HEK293 (cell line): ENCODE data around the gene SHMT2.
A peak's percentile ranks its signal among the peaks of the same experiment; 100 is the strongest.

Experiments used
- CTCF ChIA-PET: fragments of 350-600 bp; formaldehyde crosslinking; extraction: SDS; loops from one replicate; lab custom pipeline; 2021; ENCODE audit warnings: antibody characterized with exemption; lab: Yijun Ruan, JAX
- POLR2A ChIA-PET: fragments of 300-600 bp; formaldehyde crosslinking; extraction: SDS; loops from one replicate; lab custom pipeline; 2020; ENCODE audit warnings: antibody characterized with exemption, inconsistent platforms; lab: Yijun Ruan, JAX
- H3K27ac ChIP-seq: fragments of 200-500 bp; sonication (Bioruptor generic); 2 replicates; pipeline ENCODE4 v1.5.1; 2014; ENCODE audit warnings: low read depth, low read length, control low read depth, inconsistent platforms; ENCODE audit errors: extremely low read depth
- H3K36me3 ChIP-seq, 2 experiments: fragments of 200-500 bp in 1 of 2; sonication (Bioruptor generic) in 1 of 2; 1 replicate in 1 of 2; 2 replicates in 1 of 2; pipeline ENCODE4 v1.5.1; 2014 to 2017; ENCODE audit warnings: inconsistent platforms in 2 of 2, low read length in 2 of 2; ENCODE audit not compliant: control insufficient read depth in 2 of 2, insufficient read depth in 1 of 2
- H3K4me1 ChIP-seq: fragments of 200-500 bp; sonication (Bioruptor generic); 2 replicates; pipeline ENCODE4 v1.5.1; 2014; ENCODE audit warnings: mild to moderate bottlenecking, low read length, inconsistent platforms; ENCODE audit not compliant: control insufficient read depth, insufficient read depth
- H3K4me3 ChIP-seq: 2 replicates; pipeline ENCODE4 v1.5.1; 2011; ENCODE audit warnings: low read depth, mild to moderate bottlenecking, control low read depth, low read length, moderate library complexity
- H3K9me3 ChIP-seq: fragments of 200-500 bp; sonication (Bioruptor generic); 2 replicates; pipeline ENCODE4 v1.5.1; 2014; ENCODE audit warnings: low read depth, low read length, inconsistent platforms; ENCODE audit not compliant: control insufficient read depth, insufficient read depth
- GLI2 ChIP-seq: fragments of 450-650 bp; formaldehyde crosslinking; IDR thresholded peaks from 2 replicates; pipeline ENCODE4; 2017; ENCODE audit warnings: missing biosample characterization, missing genetic modification characterization, low read depth, borderline replicate concordance
- GLIS1 ChIP-seq: fragments of 450-650 bp; formaldehyde crosslinking; IDR thresholded peaks from 2 replicates; pipeline ENCODE4 v1.5.1; 2016; ENCODE audit warnings: missing biosample characterization, missing genetic modification characterization
- KLF10 ChIP-seq: fragments of 450-650 bp; IDR thresholded peaks from 2 replicates; pipeline ENCODE4 v1.5.1; 2018; ENCODE audit warnings: missing biosample characterization, mild to moderate bottlenecking, missing genetic modification characterization
- KLF16 ChIP-seq: fragments of 450-650 bp; formaldehyde crosslinking; IDR thresholded peaks from 2 replicates; pipeline ENCODE4 v1.5.1; 2017; ENCODE audit warnings: missing biosample characterization, missing genetic modification characterization
- OSR2 ChIP-seq: fragments of 450-650 bp; formaldehyde crosslinking; IDR thresholded peaks from 2 replicates; pipeline ENCODE4 v1.5.1; 2016; ENCODE audit warnings: missing biosample characterization, missing genetic modification characterization
- PATZ1 ChIP-seq: fragments of 450-650 bp; formaldehyde crosslinking; IDR thresholded peaks from 2 replicates; pipeline ENCODE4 v1.5.1; 2016; ENCODE audit warnings: missing biosample characterization, missing genetic modification characterization
- PRDM6 ChIP-seq: fragments of 450-650 bp; formaldehyde crosslinking; IDR thresholded peaks from 2 replicates; pipeline ENCODE4 v1.5.1; 2017; ENCODE audit warnings: missing biosample characterization, missing genetic modification characterization
- SP2 ChIP-seq: fragments of 450-650 bp; formaldehyde crosslinking; IDR thresholded peaks from 2 replicates; pipeline ENCODE4 v1.5.1; 2016; ENCODE audit warnings: missing biosample characterization, missing genetic modification characterization
- SP7 ChIP-seq: fragments of 450-650 bp; formaldehyde crosslinking; IDR thresholded peaks from 2 replicates; pipeline ENCODE4 v1.5.1; 2016; ENCODE audit warnings: missing biosample characterization, missing genetic modification characterization
- WT1 ChIP-seq: fragments of 450-650 bp; formaldehyde crosslinking; IDR thresholded peaks from 2 replicates; pipeline ENCODE4 v1.5.1; 2016; ENCODE audit warnings: missing biosample characterization, missing genetic modification characterization
- ZBTB17 ChIP-seq: fragments of 450-650 bp; formaldehyde crosslinking; IDR thresholded peaks from 2 replicates; pipeline ENCODE4 v1.5.1; 2016; ENCODE audit warnings: missing biosample characterization, missing genetic modification characterization
- ZIC2 ChIP-seq: fragments of 450-650 bp; formaldehyde crosslinking; IDR thresholded peaks from 2 replicates; pipeline ENCODE4 v1.5.1; 2016; ENCODE audit warnings: missing biosample characterization, missing genetic modification characterization
- ZNF10 ChIP-seq: fragments of 450-650 bp; formaldehyde crosslinking; IDR thresholded peaks from 2 replicates; pipeline ENCODE4 v1.5.1; 2017; ENCODE audit warnings: missing biosample characterization, missing genetic modification characterization
- ZNF133 ChIP-seq: fragments of 450-650 bp; formaldehyde crosslinking; IDR thresholded peaks from 2 replicates; pipeline ENCODE4 v1.5.1; 2016; ENCODE audit warnings: missing biosample characterization, missing genetic modification characterization
- ZNF23 ChIP-seq: fragments of 450-650 bp; formaldehyde crosslinking; IDR thresholded peaks from 2 replicates; pipeline ENCODE4 v1.5.1; 2016; ENCODE audit warnings: missing biosample characterization, missing genetic modification characterization, borderline replicate concordance
- ZNF335 ChIP-seq: fragments of 450-650 bp; formaldehyde crosslinking; conservative IDR thresholded peaks from 2 replicates; pipeline ENCODE4 v1.5.1; 2016; ENCODE audit warnings: missing biosample characterization, missing genetic modification characterization
- ZNF341 ChIP-seq: fragments of 450-650 bp; formaldehyde crosslinking; IDR thresholded peaks from 2 replicates; pipeline ENCODE4; 2016; ENCODE audit warnings: low read depth, missing biosample characterization, missing genetic modification characterization
- ZNF362 ChIP-seq: fragments of 450-650 bp; formaldehyde crosslinking; IDR thresholded peaks from 2 replicates; pipeline ENCODE4 v1.5.1; 2016; ENCODE audit warnings: missing biosample characterization, missing genetic modification characterization
- ZNF394 ChIP-seq: fragments of 450-650 bp; formaldehyde crosslinking; IDR thresholded peaks from 2 replicates; pipeline ENCODE4 v1.5.1; 2016; ENCODE audit warnings: missing biosample characterization, missing genetic modification characterization, mild to moderate bottlenecking, moderate library complexity, borderline replicate concordance
- ZNF426 ChIP-seq: fragments of 450-650 bp; formaldehyde crosslinking; IDR thresholded peaks from 2 replicates; pipeline ENCODE4 v1.5.1; 2017; ENCODE audit warnings: missing biosample characterization, missing genetic modification characterization, mild to moderate bottlenecking, inconsistent platforms, moderate library complexity
- ZNF558 ChIP-seq: fragments of 450-650 bp; formaldehyde crosslinking; IDR thresholded peaks from 2 replicates; pipeline ENCODE4 v1.5.1; 2016; ENCODE audit warnings: missing biosample characterization, missing genetic modification characterization
- ZNF658 ChIP-seq: fragments of 450-650 bp; formaldehyde crosslinking; IDR thresholded peaks from 2 replicates; pipeline ENCODE4; 2016; ENCODE audit warnings: missing biosample characterization, missing genetic modification characterization
- ZNF747 ChIP-seq: fragments of 450-650 bp; formaldehyde crosslinking; IDR thresholded peaks from 2 replicates; pipeline ENCODE4 v1.5.1; 2016; ENCODE audit warnings: missing biosample characterization, missing genetic modification characterization
- ZNF776 ChIP-seq: fragments of 450-650 bp; formaldehyde crosslinking; IDR thresholded peaks from 2 replicates; pipeline ENCODE4 v1.5.0; 2017; ENCODE audit warnings: missing biosample characterization, missing genetic modification characterization, borderline replicate concordance
- ZSCAN16 ChIP-seq: fragments of 450-650 bp; formaldehyde crosslinking; IDR thresholded peaks from 2 replicates; pipeline ENCODE4 v1.5.1; 2016; ENCODE audit warnings: missing biosample characterization, missing genetic modification characterization
- TF ChIP-seq, protein P1 (sequence below): fragments of 450-650 bp; formaldehyde crosslinking; IDR thresholded peaks from 2 replicates; pipeline ENCODE4 v1.5.1; 2016; ENCODE audit warnings: missing biosample characterization, missing genetic modification characterization
- TF ChIP-seq, protein P2 (sequence below): fragments of 450-650 bp; formaldehyde crosslinking; IDR thresholded peaks from 2 replicates; pipeline ENCODE4 v1.5.1; 2016; ENCODE audit warnings: missing biosample characterization, missing genetic modification characterization
- TF ChIP-seq, protein P3 (sequence below): fragments of 450-650 bp; formaldehyde crosslinking; IDR thresholded peaks from 2 replicates; pipeline ENCODE4 v1.5.1; 2016; ENCODE audit warnings: missing biosample characterization, missing genetic modification characterization

Gene SHMT2

DNA sequence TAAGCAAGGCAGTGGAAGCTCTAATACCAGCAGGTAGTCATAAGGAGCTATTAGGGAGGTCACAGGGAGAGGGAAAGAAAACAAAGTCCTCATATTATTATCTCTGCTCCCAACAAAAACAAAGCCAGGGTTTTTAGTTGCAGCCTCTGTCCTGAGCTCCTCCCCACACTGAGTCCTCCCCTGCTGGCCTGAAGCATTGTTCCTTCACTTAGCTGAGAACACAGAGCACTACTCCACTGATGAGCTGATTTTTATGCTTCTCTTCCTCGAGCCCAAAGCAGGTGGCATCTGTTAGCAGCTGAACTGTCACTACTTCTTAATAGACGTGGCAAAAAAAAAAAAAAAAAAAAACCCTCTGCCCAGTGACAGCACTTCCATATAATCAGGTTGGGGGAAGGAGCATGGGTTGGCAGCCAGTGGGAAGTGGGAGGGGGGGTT is 31.9 kb downstream of the SHMT2 start:
- CTCF ChIA-PET = interaction anchor here (0.6 to 8.8 kb wide), 7 partner anchors 10 to 192 kb away, joined by 3 to 151 read pairs (median 4); partner anchors contain the start of gene INHBE
- POLR2A ChIA-PET = no interaction called here
- Histone ChIP-seq H3K4me3 (no peak overlapping the region), H3K4me1 (peaks cover 13% of the 10 kb centered on the region; the same call in 1 of the 2 replicates), H3K36me3 (peaks cover 9 to 64% of the 10 kb centered on the region in 2 experiments), H3K9me3 (no peaks in the 10 kb centered on the region), H3K27ac (no peak overlapping the region)
- TF ChIP-seq ZBTB17 (tag by site-specific recombination) = peak; percentile 50; the same call in 1 of the 2 replicates
- TF ChIP-seq, protein P1, sequence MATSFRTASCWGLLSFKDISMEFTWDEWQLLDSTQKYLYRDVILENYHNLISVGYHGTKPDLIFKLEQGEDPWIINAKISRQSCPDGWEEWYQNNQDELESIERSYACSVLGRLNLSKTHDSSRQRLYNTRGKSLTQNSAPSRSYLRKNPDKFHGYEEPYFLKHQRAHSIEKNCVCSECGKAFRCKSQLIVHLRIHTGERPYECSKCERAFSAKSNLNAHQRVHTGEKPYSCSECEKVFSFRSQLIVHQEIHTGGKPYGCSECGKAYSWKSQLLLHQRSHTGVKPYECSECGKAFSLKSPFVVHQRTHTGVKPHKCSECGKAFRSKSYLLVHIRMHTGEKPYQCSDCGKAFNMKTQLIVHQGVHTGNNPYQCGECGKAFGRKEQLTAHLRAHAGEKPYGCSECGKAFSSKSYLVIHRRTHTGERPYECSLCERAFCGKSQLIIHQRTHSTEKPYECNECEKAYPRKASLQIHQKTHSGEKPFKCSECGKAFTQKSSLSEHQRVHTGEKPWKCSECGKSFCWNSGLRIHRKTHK (tag by site-specific recombination) = no peak
- no peak for TF ChIP-seq PRDM6
- TF ChIP-seq, protein P2, sequence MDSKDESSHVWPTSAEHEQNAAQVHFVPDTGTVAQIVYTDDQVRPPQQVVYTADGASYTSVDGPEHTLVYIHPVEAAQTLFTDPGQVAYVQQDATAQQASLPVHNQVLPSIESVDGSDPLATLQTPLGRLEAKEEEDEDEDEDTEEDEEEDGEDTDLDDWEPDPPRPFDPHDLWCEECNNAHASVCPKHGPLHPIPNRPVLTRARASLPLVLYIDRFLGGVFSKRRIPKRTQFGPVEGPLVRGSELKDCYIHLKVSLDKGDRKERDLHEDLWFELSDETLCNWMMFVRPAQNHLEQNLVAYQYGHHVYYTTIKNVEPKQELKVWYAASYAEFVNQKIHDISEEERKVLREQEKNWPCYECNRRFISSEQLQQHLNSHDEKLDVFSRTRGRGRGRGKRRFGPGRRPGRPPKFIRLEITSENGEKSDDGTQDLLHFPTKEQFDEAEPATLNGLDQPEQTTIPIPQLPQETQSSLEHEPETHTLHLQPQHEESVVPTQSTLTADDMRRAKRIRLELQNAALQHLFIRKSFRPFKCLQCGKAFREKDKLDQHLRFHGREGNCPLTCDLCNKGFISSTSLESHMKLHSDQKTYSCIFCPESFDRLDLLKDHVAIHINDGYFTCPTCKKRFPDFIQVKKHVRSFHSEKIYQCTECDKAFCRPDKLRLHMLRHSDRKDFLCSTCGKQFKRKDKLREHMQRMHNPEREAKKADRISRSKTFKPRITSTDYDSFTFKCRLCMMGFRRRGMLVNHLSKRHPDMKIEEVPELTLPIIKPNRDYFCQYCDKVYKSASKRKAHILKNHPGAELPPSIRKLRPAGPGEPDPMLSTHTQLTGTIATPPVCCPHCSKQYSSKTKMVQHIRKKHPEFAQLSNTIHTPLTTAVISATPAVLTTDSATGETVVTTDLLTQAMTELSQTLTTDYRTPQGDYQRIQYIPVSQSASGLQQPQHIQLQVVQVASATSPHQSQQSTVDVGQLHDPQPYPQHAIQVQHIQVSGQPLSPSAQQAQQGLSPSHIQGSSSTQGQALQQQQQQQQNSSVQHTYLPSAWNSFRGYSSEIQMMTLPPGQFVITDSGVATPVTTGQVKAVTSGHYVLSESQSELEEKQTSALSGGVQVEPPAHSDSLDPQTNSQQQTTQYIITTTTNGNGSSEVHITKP = 0 out of 2 replicates have a peak, but pooled peaks have one; percentile 8
- TF ChIP-seq GLIS1 (tag by site-specific recombination) = peak; percentile 91
- no peak for TF ChIP-seq ZNF335
- TF ChIP-seq OSR2 (tag by site-specific recombination) = peak; percentile 70
- TF ChIP-seq ZNF658 (tag by site-specific recombination) = no peak
- no peak for TF ChIP-seq ZNF23 (tag by site-specific recombination)
- no peak for TF ChIP-seq ZNF776 (tag by site-specific recombination)
- no peak for TF ChIP-seq PATZ1 (tag by site-specific recombination)
- TF ChIP-seq ZNF558 = no peak
- no peak for TF ChIP-seq SP2 (tag by site-specific recombination)
- TF ChIP-seq ZSCAN16 (tag by site-specific recombination) = no peak
- no peak for TF ChIP-seq ZNF341
- no peak for TF ChIP-seq ZNF10
- TF ChIP-seq ZNF133 (tag by site-specific recombination) = no peak
- no peak for TF ChIP-seq GLI2 (tag by site-specific recombination)
- peak; percentile 59 for TF ChIP-seq ZIC2 (tag by site-specific recombination)
- TF ChIP-seq KLF10 (tag by site-specific recombination) = no peak
- peak; percentile 75; the same call in 1 of the 2 replicates for TF ChIP-seq SP7 (tag by site-specific recombination)
- TF ChIP-seq ZNF362 (tag by site-specific recombination) = peak; percentile 43; the same call in 1 of the 2 replicates
- no peak for TF ChIP-seq ZNF747 (tag by site-specific recombination)
- no peak for TF ChIP-seq ZNF394 (tag by site-specific recombination)
- TF ChIP-seq ZNF426 (tag by site-specific recombination) = no peak
- TF ChIP-seq WT1 = peak; percentile 89
- TF ChIP-seq, protein P3, sequence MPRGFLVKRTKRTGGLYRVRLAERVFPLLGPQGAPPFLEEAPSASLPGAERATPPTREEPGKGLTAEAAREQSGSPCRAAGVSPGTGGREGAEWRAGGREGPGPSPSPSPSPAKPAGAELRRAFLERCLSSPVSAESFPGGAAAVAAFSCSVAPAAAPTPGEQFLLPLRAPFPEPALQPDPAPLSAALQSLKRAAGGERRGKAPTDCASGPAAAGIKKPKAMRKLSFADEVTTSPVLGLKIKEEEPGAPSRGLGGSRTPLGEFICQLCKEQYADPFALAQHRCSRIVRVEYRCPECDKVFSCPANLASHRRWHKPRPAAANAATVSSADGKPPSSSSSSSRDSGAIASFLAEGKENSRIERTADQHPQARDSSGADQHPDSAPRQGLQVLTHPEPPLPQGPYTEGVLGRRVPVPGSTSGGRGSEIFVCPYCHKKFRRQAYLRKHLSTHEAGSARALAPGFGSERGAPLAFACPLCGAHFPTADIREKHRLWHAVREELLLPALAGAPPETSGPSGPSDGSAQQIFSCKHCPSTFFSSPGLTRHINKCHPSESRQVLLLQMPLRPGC (tag by site-specific recombination) = no peak
- no peak for TF ChIP-seq KLF16 (tag by site-specific recombination)
